ENCODE measurements around the gene L3HYPDH. TPM values are rescaled to one million over a fixed set of nuclear protein-coding genes. Genes with fewer than 3 reads are reported as not detected.
A peak's percentile ranks its signal among the peaks of the same experiment; 100 is the strongest.
"Not testable (repeated sequence)": the region's sequence is repeated elsewhere in the genome, so short reads cannot be mapped to it uniquely, and the experiment has no call there.

The L3HYPDH gene
- total RNA-seq, 1 donor from 2014 or later, result 16.8 TPM

- no peak for DNase-seq (ENCODE audit: low read depth in 2 of 2)
Observed at GRCh38 chr14:59478540-59478939, 5.7 kb downstream of the L3HYPDH start.

DNA sequence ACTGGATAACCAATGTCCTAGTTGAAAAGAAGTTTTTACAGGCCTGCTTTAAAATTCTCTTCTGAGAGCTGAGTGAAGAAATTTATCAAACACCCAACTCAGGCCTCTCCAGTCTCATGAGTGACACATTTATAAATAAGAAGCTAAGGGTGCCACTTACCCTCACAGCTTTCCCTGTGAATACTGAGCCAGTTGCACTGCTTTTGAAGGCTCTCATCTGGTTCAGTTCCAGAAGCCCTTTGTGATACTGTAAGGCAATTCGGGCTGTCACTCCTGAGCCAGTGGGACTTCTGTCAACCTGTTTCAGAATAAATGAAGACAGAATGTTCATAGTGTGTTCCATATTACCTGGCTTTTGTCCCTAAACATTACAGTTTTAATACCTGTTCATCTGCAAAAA is 8.5 kb downstream of the L3HYPDH start:
- no peak for DNase-seq (ENCODE audit: low read depth in 2 of 2)

DNA sequence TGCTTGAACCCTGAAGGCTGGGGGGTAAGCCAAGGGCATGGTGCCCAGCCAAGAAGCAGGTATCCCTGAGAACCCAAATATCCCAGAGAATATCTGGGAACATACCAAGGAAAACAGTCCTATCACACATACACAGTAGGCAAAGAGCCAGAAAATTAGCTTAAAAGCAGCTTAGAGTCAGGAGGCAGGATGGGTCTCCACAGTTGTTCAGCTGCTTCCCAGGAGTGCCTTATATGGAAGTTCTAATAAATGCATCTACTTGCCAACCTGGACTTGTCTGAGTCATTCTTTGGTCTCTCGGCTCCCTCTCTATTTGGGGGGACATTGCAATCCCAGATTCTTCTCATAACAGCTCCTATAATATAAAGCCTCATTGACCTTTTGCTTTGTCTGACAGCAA is 10.0 kb downstream of the L3HYPDH start:
- no peak for DNase-seq (ENCODE audit: low read depth in 2 of 2)

DNA sequence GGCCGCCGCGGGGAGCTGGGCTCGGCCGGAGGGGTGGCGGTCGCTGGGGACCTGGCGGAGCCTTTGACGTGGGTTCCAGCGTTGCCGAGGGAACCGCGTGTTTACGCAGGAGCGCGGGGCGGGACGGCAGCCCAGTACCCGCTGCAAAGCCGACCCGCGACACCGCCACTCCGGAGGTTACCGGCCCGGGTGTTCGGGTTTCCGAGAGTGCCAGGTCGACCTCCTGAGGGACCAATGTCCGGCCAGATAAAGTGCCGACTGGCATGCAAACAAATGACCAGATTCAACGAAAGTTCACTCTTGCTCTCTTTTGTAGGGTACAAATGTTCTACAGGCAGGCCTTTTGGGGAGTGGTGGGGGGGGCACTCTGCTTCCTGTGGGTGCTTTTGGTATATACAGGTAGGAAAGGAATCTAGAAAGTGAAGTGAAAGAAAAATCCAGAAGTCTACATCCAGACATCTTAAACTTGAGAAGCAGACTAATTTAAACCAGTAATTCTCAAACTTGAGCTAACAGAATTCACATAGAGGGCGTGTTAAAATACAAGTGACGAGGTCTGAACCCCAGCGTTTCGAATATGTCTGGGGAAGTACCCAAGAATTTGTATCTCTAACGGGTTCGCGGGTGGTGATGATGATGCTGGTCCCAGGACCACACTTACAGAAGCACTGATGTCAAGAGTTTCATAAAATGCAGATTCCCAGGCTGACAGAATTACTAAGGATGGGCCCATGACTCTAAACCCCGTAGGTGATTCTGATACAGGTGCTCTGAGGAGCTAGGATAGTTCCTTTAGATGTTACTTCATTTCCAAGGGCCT is 18.7 kb downstream of the L3HYPDH start, which contains the start of gene GPR135:
Gene GPR135 (minus strand): TSS at position 65 of the 820 bp plus-strand sequence. CDS start 154 bp downstream, outside the sequence.
- DNase-seq (ENCODE audit: low read depth in 2 of 2), result no peak

GRCh38 chr14:59464486-59465315 is 19.5 kb downstream of the L3HYPDH start:
- DNase-seq (ENCODE audit: low read depth in 2 of 2), result peak in 1 of 2 donors; percentile 85

GRCh38 chr14:59463787-59464485 is 20.3 kb downstream of the L3HYPDH start:
- DNase-seq (ENCODE audit: low read depth in 2 of 2), result no peak

GRCh38 chr14:59461891-59462290 is 22.3 kb downstream of the L3HYPDH start:
- no peak for DNase-seq (ENCODE audit: low read depth in 2 of 2)

GRCh38 chr14:59460378-59460777 is 23.8 kb downstream of the L3HYPDH start:
- no peak for DNase-seq (ENCODE audit: low read depth in 2 of 2)

- DNase-seq (ENCODE audit: low read depth in 2 of 2), result no peak
Observed at GRCh38 chr14:59458486-59458885, 25.7 kb downstream of the L3HYPDH start.

DNA sequence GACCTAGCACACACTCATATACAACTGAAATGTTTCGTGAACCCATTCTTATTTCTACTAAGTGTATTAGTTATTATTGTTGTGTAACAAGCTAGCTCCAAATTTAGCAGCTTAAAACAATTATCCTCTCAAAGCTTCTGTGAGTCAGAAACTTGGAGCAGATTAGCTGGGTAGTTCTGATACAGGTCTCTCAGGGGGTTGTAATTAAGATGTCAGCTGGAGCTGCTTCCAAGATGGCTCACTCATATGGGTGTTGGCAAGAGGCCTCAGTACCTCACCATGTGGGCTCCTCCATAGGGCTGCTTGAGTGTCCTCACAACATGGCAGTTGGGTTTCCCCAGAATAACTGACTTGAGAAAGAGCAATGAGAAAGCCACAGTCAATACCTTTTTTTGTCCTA is 28.8 kb downstream of the L3HYPDH start:
- no peak for DNase-seq (ENCODE audit: low read depth in 2 of 2)

DNA sequence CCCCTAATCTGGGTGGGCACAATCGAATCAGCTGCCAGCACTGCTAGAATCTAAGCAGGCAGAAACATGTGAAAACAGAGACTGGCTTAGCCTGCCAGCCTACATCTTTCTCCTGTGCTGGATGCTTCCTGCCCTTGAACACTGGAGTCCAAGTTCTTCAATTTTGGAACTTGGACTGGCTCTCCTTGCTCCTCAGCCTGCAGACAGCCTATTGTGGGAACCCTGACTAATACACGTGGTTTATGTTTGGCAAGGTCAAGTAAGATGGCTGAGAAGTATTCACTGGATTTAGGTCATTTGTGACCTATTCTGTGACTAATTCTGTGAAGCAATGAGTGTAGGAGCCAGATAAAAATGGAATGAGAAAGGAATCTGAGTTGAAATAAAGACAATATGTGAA is 30.1 kb downstream of the L3HYPDH start:
- no peak for DNase-seq (ENCODE audit: low read depth in 2 of 2)

DNA sequence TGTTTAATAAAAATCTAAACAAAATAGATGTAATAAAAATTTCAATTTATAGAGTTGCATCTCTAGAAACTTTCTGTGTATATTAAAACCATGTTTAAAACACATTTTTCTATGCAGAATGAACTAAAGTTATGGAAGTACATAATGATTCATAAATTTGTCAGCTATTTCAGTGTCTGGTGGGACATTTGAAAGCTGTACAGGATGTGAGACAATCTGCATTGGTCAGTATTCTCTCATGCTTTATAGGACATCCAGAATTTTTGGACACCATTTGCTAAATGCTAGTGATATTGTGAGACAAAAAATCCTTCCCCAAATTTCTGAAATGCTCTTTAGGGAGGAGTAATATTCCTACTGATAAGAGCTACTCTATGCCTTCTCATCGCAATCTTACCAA is 32.4 kb downstream of the L3HYPDH start:
- no peak for DNase-seq (ENCODE audit: low read depth in 2 of 2)

DNA sequence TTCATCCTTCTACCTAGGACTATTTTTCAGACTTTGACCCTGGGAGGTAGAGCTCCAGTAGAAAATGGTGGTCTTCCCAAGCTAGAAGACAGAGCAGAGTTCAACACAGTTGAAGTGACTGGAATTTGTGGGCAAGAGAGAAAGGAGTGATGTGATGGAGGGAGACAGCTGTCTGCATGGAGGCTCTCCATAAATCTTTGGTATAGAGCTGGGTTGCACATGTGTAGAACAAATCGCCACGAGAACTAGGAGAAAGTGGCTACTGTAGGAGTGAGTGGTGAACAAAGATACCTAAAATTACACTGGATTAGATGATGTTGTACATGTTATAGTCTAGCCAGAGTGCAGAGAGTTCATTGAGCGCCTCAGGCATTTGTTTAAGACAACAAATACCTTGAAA is 33.5 kb downstream of the L3HYPDH start:
- no peak for DNase-seq (ENCODE audit: low read depth in 2 of 2)

GRCh38 chr14:59448673-59449072 is 35.5 kb downstream of the L3HYPDH start:
- DNase-seq (ENCODE audit: low read depth in 2 of 2), result not testable (repeated sequence)

- no peak for DNase-seq (ENCODE audit: low read depth in 2 of 2)
Observed at GRCh38 chr14:59439256-59439965, 44.8 kb downstream of the L3HYPDH start.

DNA sequence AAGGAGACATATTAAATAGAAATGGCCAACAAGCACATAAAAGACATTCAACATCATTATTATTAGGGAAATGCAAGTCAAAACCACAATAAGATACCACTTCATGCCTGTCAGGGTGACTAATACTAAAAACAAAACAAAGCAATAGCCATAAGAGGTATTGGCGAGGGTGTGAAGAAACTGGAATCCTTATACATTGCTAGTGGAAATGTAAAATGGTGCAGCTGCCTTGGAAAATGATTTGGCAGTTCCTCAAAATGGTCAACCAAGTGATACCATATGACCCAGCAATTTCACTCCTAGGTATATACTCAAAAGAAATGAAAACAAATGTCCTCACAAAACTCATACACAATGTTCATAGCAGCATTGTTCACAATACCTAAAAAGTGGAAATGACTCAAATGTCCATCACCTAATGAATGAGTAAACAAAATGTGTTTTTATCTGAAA is 46.0 kb downstream of the L3HYPDH start:
- DNase-seq (ENCODE audit: low read depth in 2 of 2), result peak in 1 of 2 donors; percentile 53

- DNase-seq (ENCODE audit: low read depth in 2 of 2), result no peak
Observed at GRCh38 chr14:59435987-59436386, 48.2 kb downstream of the L3HYPDH start.

DNA sequence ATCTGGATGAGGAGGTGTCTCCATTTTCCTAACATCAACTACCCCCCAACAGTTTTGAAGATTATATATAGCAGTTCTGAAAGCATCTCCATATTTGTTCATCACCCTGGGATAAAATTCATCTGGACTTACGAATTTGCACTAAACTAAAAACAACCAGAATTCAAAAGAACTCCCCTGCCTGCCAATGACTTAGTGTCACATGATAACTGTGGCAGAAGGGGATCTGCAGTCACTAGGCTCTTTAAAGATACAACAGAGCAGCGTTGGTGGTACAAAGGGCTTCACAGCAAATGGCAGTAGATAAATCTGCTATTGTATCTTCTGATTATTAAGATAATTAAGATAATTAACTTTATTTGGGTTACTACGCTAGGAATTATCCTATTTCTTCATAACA is 49.1 kb downstream of the L3HYPDH start:
- no peak for DNase-seq (ENCODE audit: low read depth in 2 of 2)

GRCh38 chr14:59429790-59430189 is 54.4 kb downstream of the L3HYPDH start:
- no peak for DNase-seq (ENCODE audit: low read depth in 2 of 2)

DNA sequence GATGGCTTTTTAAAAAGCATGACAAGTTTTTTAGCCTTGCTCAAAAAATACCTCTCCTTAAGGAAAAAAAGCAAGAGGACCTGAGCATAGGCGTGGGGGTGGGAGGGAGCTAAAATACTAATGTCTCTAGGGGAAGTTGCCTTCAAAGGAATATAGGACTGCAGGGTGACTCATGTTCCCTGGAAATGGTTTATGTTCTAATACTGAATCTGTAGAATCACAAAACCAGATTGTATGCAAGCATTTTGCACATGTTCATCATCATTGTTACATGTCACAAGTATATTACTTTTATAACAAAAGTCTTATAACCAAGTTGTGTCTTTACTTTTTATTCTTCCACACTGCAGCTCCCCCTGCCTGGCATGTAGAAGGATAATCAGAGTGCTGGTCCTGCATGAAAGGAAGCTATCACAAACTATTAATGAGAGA is 55.6 kb downstream of the L3HYPDH start:
- peak in 1 of 2 donors; percentile 38 for DNase-seq (ENCODE audit: low read depth in 2 of 2)

Data from dermis microvascular lymphatic vessel endothelial cell (primary cell).